B cell (primary cell): ENCODE data around the gene SLC7A1. TPM values are rescaled to one million over a fixed set of nuclear protein-coding genes. Genes with fewer than 3 reads are reported as not detected.

ENCODE experiments used
- ATAC-seq: fragments of 200-7000 bp; cut with Tn5 transposase; one replicate; pipeline ENCODE4 v1.10.0; 2021; ENCODE audit warnings: low read depth, mild to moderate bottlenecking, moderate number of reproducible peaks, moderate library complexity
- CTCF ChIA-PET: fragments of 350-600 bp; sonication (Branson Sonifier 250); formaldehyde crosslinking; loops from one replicate; lab custom pipeline; 2021; ENCODE audit warnings: antibody characterized with exemption, inconsistent platforms; lab: Charles Lee
- POLR2A ChIA-PET: fragments of 350-600 bp; sonication (Branson Sonifier 250); formaldehyde crosslinking; loops from one replicate; lab custom pipeline; 2021; ENCODE audit warnings: antibody characterized with exemption; lab: Charles Lee
- DNase-seq: peaks from one replicate; pipeline ENCODE4 v3.0.0; 2013
- H2AFZ ChIP-seq: 2 replicates; pipeline ENCODE4 v1.6.1; 2012; ENCODE audit warnings: mild to moderate bottlenecking, low read depth, low read length; ENCODE audit not compliant: insufficient read depth, poor library complexity, severe bottlenecking
- H3K27ac ChIP-seq, 2 donors: 1 replicate in 1 of 2; 2 replicates in 1 of 2; pipeline ENCODE4 v1.5.1; 2012 to 2013; ENCODE audit warnings: low read length in 2 of 2, mild to moderate bottlenecking in 2 of 2, moderate library complexity in 1 of 2
- H3K27me3 ChIP-seq, 4 experiments: fragments of 200-600 bp in 1 of 4; sonication (generic) in 1 of 4; replicated peaks in 1 of 4; 1 replicate in 2 of 4; 2 replicates in 2 of 4; pipeline versions ENCODE4 v1.6.1 to v1.7.0; 2013 to 2016; ENCODE audit warnings: low read length in 3 of 4, mild to moderate bottlenecking in 2 of 4, mixed read lengths in 1 of 4, moderate library complexity in 1 of 4; ENCODE audit not compliant: insufficient read depth in 4 of 4, control insufficient read depth in 3 of 4; ENCODE audit errors: control extremely low read depth in 1 of 4
- H3K36me3 ChIP-seq, 2 experiments: replicated peaks in 1 of 2; 1 replicate in 1 of 2; 2 replicates in 1 of 2; pipeline versions ENCODE4 v1.6.1 to v1.7.1; 2013; ENCODE audit warnings: low read length in 1 of 2; ENCODE audit not compliant: insufficient read depth in 2 of 2, control insufficient read depth in 1 of 2; ENCODE audit errors: control extremely low read depth in 1 of 2, extremely low read depth in 1 of 2
- H3K4me1 ChIP-seq, 2 donors: fragments of 200-600 bp in 1 of 2; sonication (generic) in 1 of 2; 1 replicate in 1 of 2; 2 replicates in 1 of 2; pipeline versions ENCODE4 v1.5.1 to v1.6.1; 2013 to 2017; ENCODE audit warnings: low read length in 2 of 2; ENCODE audit not compliant: control insufficient read depth in 2 of 2, insufficient read depth in 2 of 2
- H3K4me2 ChIP-seq: replicated peaks from 2 replicates; pipeline ENCODE3; 2012; ENCODE audit warnings: mild to moderate bottlenecking, low read depth, low read length; ENCODE audit not compliant: poor library complexity, severe bottlenecking
- H3K4me3 ChIP-seq, 5 experiments: fragments of 200-600 bp in 1 of 5; sonication (generic) in 1 of 5; 1 replicate in 3 of 5; 2 replicates in 2 of 5; pipeline versions ENCODE4 v1.5.1 to v1.7.0; 2011 to 2016; ENCODE audit warnings: low read length in 4 of 5, mild to moderate bottlenecking in 4 of 5, low read depth in 2 of 5, control low read depth in 1 of 5, moderate library complexity in 1 of 5; ENCODE audit not compliant: insufficient read depth in 1 of 5; ENCODE audit errors: control extremely low read depth in 1 of 5, extremely low read depth in 1 of 5
- H3K79me2 ChIP-seq: fragments of 200-600 bp; sonication (generic); one replicate; pipeline ENCODE4 v1.6.0; 2016; ENCODE audit warnings: low read length; ENCODE audit not compliant: control insufficient read depth, insufficient read depth
- H3K9ac ChIP-seq: fragments of 200-600 bp; sonication (generic); 2 replicates; pipeline ENCODE4 v1.6.1; 2017; ENCODE audit warnings: mild to moderate bottlenecking, low read length, moderate library complexity
- H3K9me3 ChIP-seq, 3 donors: one replicate each; pipeline versions ENCODE4 v1.6.1 to v1.7.1; 2013; ENCODE audit warnings: low read length in 2 of 3; ENCODE audit not compliant: control insufficient read depth in 2 of 3, insufficient read depth in 1 of 3; ENCODE audit errors: control extremely low read depth in 1 of 3
- H4K20me1 ChIP-seq: 2 replicates; pipeline ENCODE4 v1.6.0; 2012; ENCODE audit warnings: mild to moderate bottlenecking, low read length; ENCODE audit not compliant: insufficient read depth, control insufficient read depth, poor library complexity, severe bottlenecking
- H3K27ac Mint-ChIP-seq: one replicate; pipeline ENCODE4 v1.8.0; 2021; ENCODE audit warnings: mixed read lengths
- H3K27me3 Mint-ChIP-seq: one replicate; pipeline ENCODE4 v1.8.0; 2021; ENCODE audit warnings: mixed read lengths
- H3K4me1 Mint-ChIP-seq: one replicate; pipeline ENCODE4 v1.8.0; 2021; ENCODE audit warnings: mixed read lengths
- H3K4me3 Mint-ChIP-seq: one replicate; pipeline ENCODE4 v1.8.0; 2021; ENCODE audit warnings: mixed read lengths
- H3K9me3 Mint-ChIP-seq: one replicate; pipeline ENCODE4 v1.8.0; 2022; ENCODE audit warnings: mixed read lengths; ENCODE audit not compliant: insufficient read depth
- EZH2 ChIP-seq: IDR thresholded peaks from 2 replicates; pipeline ENCODE4 v1.6.1; 2012; ENCODE audit warnings: borderline replicate concordance, low read depth, mild to moderate bottlenecking, moderate library complexity, low read length; ENCODE audit not compliant: insufficient read depth, poor library complexity, severe bottlenecking
- WGBS: methylation state at CpG from one replicate; pipeline ENCODE4 v1.1.5; 2013; ENCODE audit warnings: missing lambda C conversion rate; ENCODE audit not compliant: insufficient coverage; 5-methylcytosine and 5-hydroxymethylcytosine counted together
- intact Hi-C: fragments of 100-400 bp; cut with micrococcal nuclease; formaldehyde crosslinking; loops from one replicate; pipeline ENCODE4 v1.10.0; 2022
- polyA plus RNA-seq: library from polyadenylated mRNA; depleted of rRNA; stranded (reverse); fragments of >200 nt; gene quantifications from 2 replicates; pipeline ENCODE4 v1.2.3, GENCODE V29; 2012
- total RNA-seq, 2 donors: library from RNA; stranded (reverse); fragments of 120-200 nt in 1 of 2; gene quantifications; 1 replicate in 1 of 2; 2 replicates in 1 of 2; pipeline versions ENCODE4 v1.2.3 to v1.2.4, GENCODE V29; 2013 to 2022
- TF ChIP-seq, protein P1 (sequence below): fragments of 200-600 bp; IDR thresholded peaks from one replicate; pipeline ENCODE4 v1.8.0; 2022; ENCODE audit warnings: antibody characterized with exemption, mild to moderate bottlenecking

SLC7A1 gene
- total and polyA plus RNA-seq, 2 donors (not counting 1 experiment from before 2014, with no cell fraction given), result 3.3 to 23.1 TPM

DNA sequence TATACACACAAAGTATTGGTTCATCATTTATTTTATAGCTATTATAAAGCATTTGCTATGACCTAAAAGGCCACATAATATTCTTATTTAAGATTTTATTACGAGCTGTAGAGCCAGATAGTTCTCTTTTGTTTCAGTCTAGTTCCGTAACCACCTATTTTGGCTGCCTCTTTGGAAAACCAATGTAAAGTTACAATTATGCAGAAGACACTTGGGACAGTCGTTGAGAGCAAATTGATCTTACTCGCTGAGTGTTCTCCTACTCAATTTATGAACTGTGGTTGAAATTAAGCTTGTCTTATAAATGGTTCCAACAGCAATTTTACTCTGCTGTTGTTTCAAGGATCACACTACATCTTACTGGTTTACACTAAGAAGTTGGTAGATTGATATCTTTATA lies 122.3 kb downstream of the SLC7A1 start:
- Mint-ChIP-seq H3K9me3 (no peaks in the 10 kb centered on the region), H3K27me3 (peaks cover 7% of the 10 kb centered on the region), H3K4me3 (no peak overlapping the region), H3K27ac (no peak overlapping the region), H3K4me1 (peaks cover 2% of the 10 kb centered on the region)
- DNase-seq (no peak), ATAC-seq (no peak)
- TF ChIP-seq, protein P1, sequence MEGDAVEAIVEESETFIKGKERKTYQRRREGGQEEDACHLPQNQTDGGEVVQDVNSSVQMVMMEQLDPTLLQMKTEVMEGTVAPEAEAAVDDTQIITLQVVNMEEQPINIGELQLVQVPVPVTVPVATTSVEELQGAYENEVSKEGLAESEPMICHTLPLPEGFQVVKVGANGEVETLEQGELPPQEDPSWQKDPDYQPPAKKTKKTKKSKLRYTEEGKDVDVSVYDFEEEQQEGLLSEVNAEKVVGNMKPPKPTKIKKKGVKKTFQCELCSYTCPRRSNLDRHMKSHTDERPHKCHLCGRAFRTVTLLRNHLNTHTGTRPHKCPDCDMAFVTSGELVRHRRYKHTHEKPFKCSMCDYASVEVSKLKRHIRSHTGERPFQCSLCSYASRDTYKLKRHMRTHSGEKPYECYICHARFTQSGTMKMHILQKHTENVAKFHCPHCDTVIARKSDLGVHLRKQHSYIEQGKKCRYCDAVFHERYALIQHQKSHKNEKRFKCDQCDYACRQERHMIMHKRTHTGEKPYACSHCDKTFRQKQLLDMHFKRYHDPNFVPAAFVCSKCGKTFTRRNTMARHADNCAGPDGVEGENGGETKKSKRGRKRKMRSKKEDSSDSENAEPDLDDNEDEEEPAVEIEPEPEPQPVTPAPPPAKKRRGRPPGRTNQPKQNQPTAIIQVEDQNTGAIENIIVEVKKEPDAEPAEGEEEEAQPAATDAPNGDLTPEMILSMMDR, result no peak
- TF ChIP-seq EZH2, result no peak
- Histone ChIP-seq H4K20me1 (no peaks in the 10 kb centered on the region), H3K27me3 (no peaks in the 10 kb centered on the region), H3K4me1 (peaks cover 4 to 9% of the 10 kb centered on the region in 2 donors), H3K4me2 (no peak overlapping the region), H3K4me3 (no peak overlapping the region), H2AFZ (no peak overlapping the region), H3K9me3 (no peaks in the 10 kb centered on the region), H3K27ac (no peak overlapping the region), H3K9ac (no peak overlapping the region), H3K79me2 (no peaks in the 10 kb centered on the region), H3K36me3 (no peaks in the 10 kb centered on the region)
- CTCF ChIA-PET, result interaction anchor here (0.6 to 3.4 kb wide), 15 partner anchors 9 to 451 kb away, joined by 3 to 17 read pairs (median 4); no protein-coding TSS in a partner anchor
- intact Hi-C loops, result loop anchor here (5.0 kb wide), 1 partner anchor 391 kb away; no protein-coding TSS in a partner anchor
- WGBS, result no CpG with 5 or more reads among the region's 4 CpGs
- POLR2A ChIA-PET, result no interaction called here

- no peak for TF ChIP-seq EZH2
- TF ChIP-seq, protein P1, result peak; percentile 99
- H3K9me3 Mint-ChIP-seq, result no peaks in the 10 kb centered on the region
- Histone ChIP-seq H3K27me3 (no peaks in the 10 kb centered on the region), H3K36me3 (no peaks in the 10 kb centered on the region), H3K27ac (no peak overlapping the region), H4K20me1 (no peaks in the 10 kb centered on the region), H3K9me3 (no peaks in the 10 kb centered on the region), H3K79me2 (no peaks in the 10 kb centered on the region), H3K4me1 (peaks cover 4 to 9% of the 10 kb centered on the region in 2 donors), H3K9ac (no peak overlapping the region), H3K4me3 (no peak overlapping the region), H3K4me2 (no peak overlapping the region), H2AFZ (peak overlapping the region; percentile 23)
- H3K27me3 Mint-ChIP-seq, result peaks cover 4% of the 10 kb centered on the region
- H3K4me1 Mint-ChIP-seq, result peaks cover 2% of the 10 kb centered on the region
- peak; percentile 67 for ATAC-seq
- intact Hi-C loops, result loop anchor here (5.0 kb wide), 1 partner anchor 390 kb away; no protein-coding TSS in a partner anchor
- no peak overlapping the region for H3K4me3 Mint-ChIP-seq
- peak; percentile 72 for DNase-seq
- 25% methylated on average over 3 of the region's 6 CpGs for WGBS
- CTCF ChIA-PET, result interaction anchor here (0.6 to 3.4 kb wide), 18 partner anchors 11 to 1703 kb away, joined by 3 to 17 read pairs (median 3); no protein-coding TSS in a partner anchor
- POLR2A ChIA-PET, result no interaction called here
- H3K27ac Mint-ChIP-seq, result no peak overlapping the region
These were observed 123.0 kb downstream of the SLC7A1 start for GRCh38 chr13:29472332-29472961.
